HG02588 (cell line): Measurements from ENCODE around the gene POMT1.
"Not testable (repeated sequence)": the region's sequence is repeated elsewhere in the genome, so short reads cannot be mapped to it uniquely, and the experiment has no call there.

Experiments
- ATAC-seq: cut with Tn5 transposase; IDR thresholded peaks from one replicate; pipeline ENCODE4 v1.9.1; 2021; ENCODE audit warnings: mild to moderate bottlenecking, moderate library complexity; ENCODE audit not compliant: unreplicated experiment

The POMT1 gene

GRCh38 chr9:131546336-131547084 lies 43.8 kb downstream of the POMT1 start:
- ATAC-seq = no peak

GRCh38 chr9:131549186-131549585 lies 46.5 kb downstream of the POMT1 start:
- ATAC-seq = not testable (repeated sequence)

- ATAC-seq = not testable (repeated sequence)
Measured at GRCh38 chr9:131550465-131550864, 47.7 kb downstream of the POMT1 start.

- no peak for ATAC-seq
Measured at GRCh38 chr9:131552030-131552429, 49.3 kb downstream of the POMT1 start.

- no peak for ATAC-seq
Measured at GRCh38 chr9:131554087-131554842, 51.5 kb downstream of the POMT1 start.

- ATAC-seq = no peak
Measured at GRCh38 chr9:131554843-131555351, 52.2 kb downstream of the POMT1 start.

- ATAC-seq = no peak
Measured at GRCh38 chr9:131555841-131556673, 53.3 kb downstream of the POMT1 start.

- no peak for ATAC-seq
Measured at GRCh38 chr9:131557855-131558548, 55.3 kb downstream of the POMT1 start.

- ATAC-seq = no peak
Measured at GRCh38 chr9:131559421-131560000, 56.8 kb downstream of the POMT1 start.

- ATAC-seq = no peak
Measured at GRCh38 chr9:131562032-131562959, 59.6 kb downstream of the POMT1 start.

- no peak for ATAC-seq
Measured at GRCh38 chr9:131565369-131565768, 62.7 kb downstream of the POMT1 start.

GRCh38 chr9:131566158-131566557 lies 63.4 kb downstream of the POMT1 start:
- no peak for ATAC-seq

GRCh38 chr9:131567910-131568309 lies 65.2 kb downstream of the POMT1 start:
- ATAC-seq = no peak
